Measurements from ENCODE around the gene TEX26. TPM values are rescaled to one million over a fixed set of nuclear protein-coding genes. Genes with fewer than 3 reads are reported as not detected.

Gene TEX26
- total and polyA plus RNA-seq, 4 donors = 0.67 to 6.2 (median 2.5) TPM; not detected in 1

DNA sequence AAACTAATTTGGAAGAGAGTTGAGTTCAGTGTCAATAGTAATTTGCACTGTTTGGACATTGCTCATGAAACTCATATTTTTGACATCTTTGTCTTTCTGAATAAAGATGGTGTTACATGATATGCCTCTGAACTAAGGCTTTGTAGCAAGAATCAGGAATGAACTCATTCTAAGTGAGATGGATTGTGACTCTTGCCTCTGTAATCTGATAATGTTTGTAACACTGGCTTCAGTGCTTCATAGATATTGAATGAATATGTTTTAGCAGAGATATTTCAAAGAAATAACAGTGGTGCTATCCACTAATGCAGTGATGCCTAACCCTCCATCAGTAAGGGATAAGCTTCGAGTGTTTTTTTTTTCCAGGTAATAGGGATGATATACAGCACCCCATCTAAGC lies 32.9 kb downstream of the TEX26 start:
- Histone ChIP-seq H3K27ac (ENCODE audit: low read depth in 1 of 2, low read length in 1 of 2) (no peak overlapping the region), H3K4me3 (no peak overlapping the region), H3K27me3 (ENCODE audit: control insufficient read depth in 3 of 3, insufficient read depth in 3 of 3, low read length in 2 of 3) (no peaks in the 10 kb centered on the region), H3K36me3 (ENCODE audit: control insufficient read depth in 4 of 4, insufficient read depth in 4 of 4, low read length in 4 of 4) (no peaks in the 10 kb centered on the region), H3K9ac (ENCODE audit: insufficient read depth in 1 of 2, low read length in 2 of 2) (no peak overlapping the region), H3K9me3 (ENCODE audit: control insufficient read depth in 4 of 4, insufficient read depth in 3 of 4, low read length in 3 of 4) (no peaks in the 10 kb centered on the region), H3K4me1 (ENCODE audit: control insufficient read depth in 5 of 5, insufficient read depth in 5 of 5, low read length in 5 of 5) (peaks cover 0 to 6% (median 0%) of the 10 kb centered on the region in 5 donors)
- DNase-seq (no peak), ATAC-seq (ENCODE audit: insufficient read depth, low FRiP score) (no peak)
- 88 to 90% methylated on average over 1 of the region's 1 CpG for WGBS, 2 donors
- TF ChIP-seq, protein P1, sequence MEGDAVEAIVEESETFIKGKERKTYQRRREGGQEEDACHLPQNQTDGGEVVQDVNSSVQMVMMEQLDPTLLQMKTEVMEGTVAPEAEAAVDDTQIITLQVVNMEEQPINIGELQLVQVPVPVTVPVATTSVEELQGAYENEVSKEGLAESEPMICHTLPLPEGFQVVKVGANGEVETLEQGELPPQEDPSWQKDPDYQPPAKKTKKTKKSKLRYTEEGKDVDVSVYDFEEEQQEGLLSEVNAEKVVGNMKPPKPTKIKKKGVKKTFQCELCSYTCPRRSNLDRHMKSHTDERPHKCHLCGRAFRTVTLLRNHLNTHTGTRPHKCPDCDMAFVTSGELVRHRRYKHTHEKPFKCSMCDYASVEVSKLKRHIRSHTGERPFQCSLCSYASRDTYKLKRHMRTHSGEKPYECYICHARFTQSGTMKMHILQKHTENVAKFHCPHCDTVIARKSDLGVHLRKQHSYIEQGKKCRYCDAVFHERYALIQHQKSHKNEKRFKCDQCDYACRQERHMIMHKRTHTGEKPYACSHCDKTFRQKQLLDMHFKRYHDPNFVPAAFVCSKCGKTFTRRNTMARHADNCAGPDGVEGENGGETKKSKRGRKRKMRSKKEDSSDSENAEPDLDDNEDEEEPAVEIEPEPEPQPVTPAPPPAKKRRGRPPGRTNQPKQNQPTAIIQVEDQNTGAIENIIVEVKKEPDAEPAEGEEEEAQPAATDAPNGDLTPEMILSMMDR (IDR thresholded peaks at IDR 0.05; ENCODE audit: control extremely low read depth, extremely low read depth) = no peak

DNA sequence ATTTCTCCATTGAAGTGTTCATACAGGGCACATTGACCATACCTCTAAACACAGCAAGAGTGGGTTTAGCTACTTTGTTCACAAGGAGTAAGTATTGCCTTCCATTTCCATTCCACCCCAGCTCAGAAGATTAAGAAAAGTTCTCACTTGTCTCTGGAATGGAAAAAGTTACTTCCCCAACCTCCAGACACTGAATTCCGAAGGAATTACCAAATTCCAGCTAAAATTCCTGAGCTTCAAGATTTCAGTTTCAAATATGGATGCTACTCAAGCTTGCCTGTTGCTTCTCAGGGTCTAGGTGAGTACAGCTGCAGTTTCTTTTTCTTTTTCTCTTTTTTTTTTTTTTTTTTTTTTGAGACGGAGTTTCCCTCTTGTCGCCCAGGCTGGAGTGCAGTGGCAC lies 33.6 kb downstream of the TEX26 start:
- Histone ChIP-seq H3K4me1 (ENCODE audit: control insufficient read depth in 5 of 5, insufficient read depth in 5 of 5, low read length in 5 of 5) (peaks cover 0 to 9% (median 0%) of the 10 kb centered on the region in 5 donors), H3K9me3 (ENCODE audit: control insufficient read depth in 4 of 4, insufficient read depth in 3 of 4, low read length in 3 of 4) (no peaks in the 10 kb centered on the region), H3K4me3 (no peak overlapping the region), H3K9ac (ENCODE audit: insufficient read depth in 1 of 2, low read length in 2 of 2) (no peak overlapping the region), H3K36me3 (ENCODE audit: control insufficient read depth in 4 of 4, insufficient read depth in 4 of 4, low read length in 4 of 4) (no peaks in the 10 kb centered on the region), H3K27ac (ENCODE audit: low read depth in 1 of 2, low read length in 1 of 2) (no peak overlapping the region), H3K27me3 (ENCODE audit: control insufficient read depth in 3 of 3, insufficient read depth in 3 of 3, low read length in 2 of 3) (no peaks in the 10 kb centered on the region)
- no peak for DNase-seq
- 88 to 92% methylated on average over 1 to 3 of the region's 3 CpGs for WGBS, 2 donors
- TF ChIP-seq, protein P1 (IDR thresholded peaks at IDR 0.05; ENCODE audit: control extremely low read depth, extremely low read depth) = no peak
- ATAC-seq (ENCODE audit: insufficient read depth, low FRiP score) = no peak

DNA sequence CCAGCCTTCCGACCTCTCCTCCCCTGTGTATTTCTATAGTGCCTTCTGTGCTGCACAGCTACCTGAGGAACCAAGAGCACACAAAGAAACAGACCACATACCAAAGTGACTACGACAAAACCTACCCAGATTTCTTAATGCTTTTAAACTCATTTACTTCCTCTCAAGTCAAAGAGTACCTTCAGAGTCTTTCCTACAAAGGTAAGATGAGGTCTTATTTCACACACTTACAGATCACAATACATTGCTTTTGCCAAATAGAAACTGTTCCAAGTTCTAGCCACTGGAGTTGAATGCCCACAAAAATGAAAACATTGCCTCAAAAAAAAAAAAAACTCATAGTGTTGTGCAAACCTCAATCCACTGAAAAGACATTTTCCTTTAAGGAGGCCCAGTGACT lies 36.4 kb downstream of the TEX26 start:
- ATAC-seq (ENCODE audit: insufficient read depth, low FRiP score) (peak; percentile 34), DNase-seq (peak in 2 of 3 donors; percentile 36 to 64)
- peak overlapping the region in 1 of 2 donors; percentile 35 for H3K27ac ChIP-seq (ENCODE audit: low read depth in 1 of 2, low read length in 1 of 2)

More for the DNA sequence above, 36.4 kb downstream of the TEX26 start:
- no peaks in the 10 kb centered on the region for H3K36me3 ChIP-seq (ENCODE audit: control insufficient read depth in 4 of 4, insufficient read depth in 4 of 4, low read length in 4 of 4)
- H3K4me3 ChIP-seq = no peak overlapping the region
- H3K9ac ChIP-seq (ENCODE audit: insufficient read depth in 1 of 2, low read length in 2 of 2) = no peak overlapping the region
- TF ChIP-seq, protein P1 (IDR thresholded peaks at IDR 0.05; ENCODE audit: control extremely low read depth, extremely low read depth) = no peak
- H3K9me3 ChIP-seq (ENCODE audit: control insufficient read depth in 4 of 4, insufficient read depth in 3 of 4, low read length in 3 of 4) = no peaks in the 10 kb centered on the region
- no peaks in the 10 kb centered on the region for H3K27me3 ChIP-seq (ENCODE audit: control insufficient read depth in 3 of 3, insufficient read depth in 3 of 3, low read length in 2 of 3)
- H3K4me1 ChIP-seq (ENCODE audit: control insufficient read depth in 5 of 5, insufficient read depth in 5 of 5, low read length in 5 of 5) = peaks cover 0 to 8% (median 0%) of the 10 kb centered on the region in 5 donors
- 70 to 81% methylated on average over 2 of the region's 2 CpGs for WGBS, 2 donors
